Type B pancreatic cell (in vitro differentiated cells): Measurements from ENCODE around the gene CCDC187. TPM values are rescaled to one million over a fixed set of nuclear protein-coding genes. Genes with fewer than 3 reads are reported as not detected.
"Not testable (repeated sequence)": the region's sequence is repeated elsewhere in the genome, so short reads cannot be mapped to it uniquely, and the experiment has no call there.

Source experiments
- DNase-seq: peaks from one replicate; pipeline ENCODE4 v3.0.0; 2021; ENCODE audit warnings: mixed read lengths; ENCODE audit not compliant: unreplicated experiment; ENCODE audit errors: extremely low spot score
- H3K27ac Mint-ChIP-seq: 2 replicates; pipeline ENCODE4 v1.8.0; 2021; ENCODE audit warnings: mild to moderate bottlenecking, mixed read lengths
- H3K27me3 Mint-ChIP-seq: 2 replicates; pipeline ENCODE4 v1.8.0; 2021; ENCODE audit warnings: mixed read lengths
- H3K36me3 Mint-ChIP-seq: 2 replicates; pipeline ENCODE4 v1.8.0; 2021; ENCODE audit warnings: mixed read lengths
- H3K4me1 Mint-ChIP-seq: one replicate; pipeline ENCODE4 v1.8.0; 2021; ENCODE audit warnings: mixed read lengths; ENCODE audit not compliant: unreplicated experiment
- H3K4me3 Mint-ChIP-seq: 2 replicates; pipeline ENCODE4 v1.8.0; 2021; ENCODE audit warnings: mild to moderate bottlenecking, mixed read lengths
- H3K9me3 Mint-ChIP-seq: 2 replicates; pipeline ENCODE4 v1.8.0; 2021; ENCODE audit warnings: mixed read lengths
- total RNA-seq: library from RNA; stranded (reverse); gene quantifications from 2 replicates; pipeline ENCODE4 v1.2.1, GENCODE V29; 2021; ENCODE audit warnings: low replicate concordance
- TF ChIP-seq, protein P1 (sequence below): fragments of 200-600 bp; sonication (generic); conservative IDR thresholded peaks from 2 replicates; pipeline ENCODE4 v1.5.0; 2021; ENCODE audit warnings: antibody characterized with exemption, mild to moderate bottlenecking

Gene CCDC187
- total RNA-seq, 1 donor from 2014 or later, result 0.70 TPM

DNA sequence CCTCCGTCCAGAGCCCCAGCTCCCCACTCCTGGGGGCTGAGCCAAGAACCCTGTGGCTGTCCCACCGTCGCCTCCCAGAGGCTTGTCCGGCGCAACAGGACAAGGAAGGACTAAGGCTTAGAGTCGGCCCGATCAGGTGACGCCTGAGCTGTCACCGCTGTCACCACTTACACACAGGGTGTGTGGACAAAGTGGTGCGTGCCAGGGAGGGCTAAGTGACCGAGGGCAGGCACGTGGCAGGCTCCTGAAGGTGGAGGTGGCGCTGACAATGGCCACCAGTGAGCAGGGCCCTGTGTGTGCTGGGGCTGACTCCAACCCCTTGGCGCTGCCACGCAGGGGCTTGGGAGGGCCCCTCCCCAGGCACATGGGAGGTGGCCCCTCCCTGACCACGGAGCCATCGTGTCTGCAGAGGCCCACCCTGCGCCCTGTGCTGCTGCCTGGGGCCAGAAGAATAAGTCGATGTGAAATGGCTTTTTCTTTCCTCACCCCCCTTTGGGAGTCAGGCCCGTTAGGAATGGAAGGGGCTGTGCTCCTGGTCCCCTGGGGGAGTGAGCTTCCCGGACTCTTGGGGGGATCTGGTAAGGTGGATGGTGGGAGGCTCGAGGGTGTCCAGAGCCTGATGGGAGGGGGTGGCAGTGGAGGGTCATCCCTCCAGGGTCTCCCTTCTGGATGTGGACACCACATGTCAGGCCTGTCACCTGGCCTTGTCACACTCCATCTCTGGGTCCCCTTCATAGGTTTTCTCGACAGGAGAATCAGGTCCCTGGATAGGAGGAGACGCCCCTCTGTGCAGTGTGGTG, 20.8 kb upstream of the CCDC187 start:
- peak overlapping the region; percentile 71 for H3K27ac Mint-ChIP-seq
- TF ChIP-seq, protein P1, sequence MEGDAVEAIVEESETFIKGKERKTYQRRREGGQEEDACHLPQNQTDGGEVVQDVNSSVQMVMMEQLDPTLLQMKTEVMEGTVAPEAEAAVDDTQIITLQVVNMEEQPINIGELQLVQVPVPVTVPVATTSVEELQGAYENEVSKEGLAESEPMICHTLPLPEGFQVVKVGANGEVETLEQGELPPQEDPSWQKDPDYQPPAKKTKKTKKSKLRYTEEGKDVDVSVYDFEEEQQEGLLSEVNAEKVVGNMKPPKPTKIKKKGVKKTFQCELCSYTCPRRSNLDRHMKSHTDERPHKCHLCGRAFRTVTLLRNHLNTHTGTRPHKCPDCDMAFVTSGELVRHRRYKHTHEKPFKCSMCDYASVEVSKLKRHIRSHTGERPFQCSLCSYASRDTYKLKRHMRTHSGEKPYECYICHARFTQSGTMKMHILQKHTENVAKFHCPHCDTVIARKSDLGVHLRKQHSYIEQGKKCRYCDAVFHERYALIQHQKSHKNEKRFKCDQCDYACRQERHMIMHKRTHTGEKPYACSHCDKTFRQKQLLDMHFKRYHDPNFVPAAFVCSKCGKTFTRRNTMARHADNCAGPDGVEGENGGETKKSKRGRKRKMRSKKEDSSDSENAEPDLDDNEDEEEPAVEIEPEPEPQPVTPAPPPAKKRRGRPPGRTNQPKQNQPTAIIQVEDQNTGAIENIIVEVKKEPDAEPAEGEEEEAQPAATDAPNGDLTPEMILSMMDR, result no peak
- no peak overlapping the region for H3K4me3 Mint-ChIP-seq
- peaks cover 4% of the 10 kb centered on the region for H3K9me3 Mint-ChIP-seq
- peaks cover 26% of the 10 kb centered on the region for H3K4me1 Mint-ChIP-seq
- no peak for DNase-seq
- no peaks in the 10 kb centered on the region for H3K27me3 Mint-ChIP-seq
- no peaks in the 10 kb centered on the region for H3K36me3 Mint-ChIP-seq

DNA sequence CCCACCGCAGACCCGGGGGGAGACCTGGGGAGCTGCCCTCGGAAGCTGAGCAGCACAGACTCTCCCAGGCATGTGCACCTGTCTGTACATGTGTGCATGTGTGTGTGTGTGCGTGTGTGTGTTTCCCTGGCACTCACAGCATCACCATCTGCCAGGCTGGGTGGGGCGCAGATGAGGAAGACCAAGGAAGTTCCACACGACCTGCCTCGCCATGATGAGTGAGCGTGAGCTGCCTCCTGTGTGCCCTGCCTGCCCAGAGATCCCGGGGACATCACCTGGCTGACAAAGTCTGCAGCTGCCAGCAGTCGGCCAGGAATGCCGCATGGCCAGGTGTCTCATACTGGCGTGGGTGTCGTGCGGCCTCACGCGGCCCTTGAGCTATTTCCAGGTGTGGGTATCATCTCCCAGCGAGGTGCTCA, 19.5 kb upstream of the CCDC187 start:
- H3K27ac Mint-ChIP-seq, result no peak overlapping the region
- H3K4me3 Mint-ChIP-seq, result no peak overlapping the region
- peaks cover 22% of the 10 kb centered on the region for H3K4me1 Mint-ChIP-seq
- TF ChIP-seq, protein P1, result no peak
- peaks cover 4% of the 10 kb centered on the region for H3K9me3 Mint-ChIP-seq
- H3K27me3 Mint-ChIP-seq, result no peaks in the 10 kb centered on the region
- DNase-seq, result no peak
- no peaks in the 10 kb centered on the region for H3K36me3 Mint-ChIP-seq

DNA sequence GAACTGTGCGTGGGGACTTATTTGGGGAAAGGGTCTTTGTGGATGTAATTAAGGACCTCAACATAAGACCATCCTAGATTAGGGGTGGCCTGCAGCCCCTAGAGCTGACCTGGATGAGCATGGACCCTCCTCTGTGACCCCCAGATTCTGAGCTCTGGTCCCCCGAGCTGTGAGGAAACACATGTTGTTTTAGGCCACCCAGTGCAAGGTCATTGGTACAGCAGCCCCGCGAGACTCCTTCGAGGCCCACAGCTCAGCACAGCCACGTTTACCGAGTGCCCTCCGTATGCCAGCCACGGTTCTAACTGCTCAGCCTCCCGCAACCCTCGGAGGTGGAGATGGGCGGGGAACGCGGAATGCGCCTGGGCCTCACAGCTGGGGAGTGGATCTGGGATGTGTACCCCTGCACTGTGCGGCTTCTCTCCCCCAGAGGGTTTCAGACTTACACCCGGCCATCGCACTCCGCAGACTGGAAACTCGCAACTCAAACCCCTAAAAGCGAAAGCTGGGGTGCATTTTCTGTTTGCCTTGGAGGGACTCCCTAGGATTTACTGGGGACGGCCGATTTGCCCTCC, 18.9 kb upstream of the CCDC187 start:
- H3K9me3 Mint-ChIP-seq, result peaks cover 4% of the 10 kb centered on the region
- TF ChIP-seq, protein P1, result no peak
- no peak for DNase-seq
- H3K4me3 Mint-ChIP-seq, result no peak overlapping the region
- H3K4me1 Mint-ChIP-seq, result peaks cover 25% of the 10 kb centered on the region
- no peak overlapping the region for H3K27ac Mint-ChIP-seq
- no peaks in the 10 kb centered on the region for H3K27me3 Mint-ChIP-seq
- H3K36me3 Mint-ChIP-seq, result no peaks in the 10 kb centered on the region

DNA sequence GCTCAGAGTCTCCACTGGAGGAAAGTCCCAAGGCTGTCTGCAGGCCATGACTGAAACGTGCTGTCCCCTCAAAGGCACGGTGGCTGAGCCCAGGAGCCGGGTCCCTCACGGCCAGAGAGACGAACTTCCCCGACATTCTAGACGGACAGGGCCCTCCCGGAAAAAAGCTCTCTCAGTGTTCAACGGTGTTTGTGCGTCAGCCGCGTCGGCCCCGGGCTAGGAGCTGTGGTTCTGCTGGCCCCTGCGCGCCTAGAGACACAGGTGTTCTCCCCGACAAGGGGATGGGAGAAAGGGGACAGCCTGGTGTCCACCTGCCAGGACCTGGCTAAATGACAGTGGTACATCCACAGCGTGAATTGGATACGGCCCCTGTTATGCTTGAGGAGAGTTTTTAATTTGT, 17.7 kb upstream of the CCDC187 start:
- H3K27ac Mint-ChIP-seq, result no peak overlapping the region
- H3K27me3 Mint-ChIP-seq, result no peaks in the 10 kb centered on the region
- TF ChIP-seq, protein P1, result no peak
- peaks cover 4% of the 10 kb centered on the region for H3K9me3 Mint-ChIP-seq
- H3K36me3 Mint-ChIP-seq, result no peaks in the 10 kb centered on the region
- DNase-seq, result no peak
- peaks cover 31% of the 10 kb centered on the region for H3K4me1 Mint-ChIP-seq
- no peak overlapping the region for H3K4me3 Mint-ChIP-seq

DNA sequence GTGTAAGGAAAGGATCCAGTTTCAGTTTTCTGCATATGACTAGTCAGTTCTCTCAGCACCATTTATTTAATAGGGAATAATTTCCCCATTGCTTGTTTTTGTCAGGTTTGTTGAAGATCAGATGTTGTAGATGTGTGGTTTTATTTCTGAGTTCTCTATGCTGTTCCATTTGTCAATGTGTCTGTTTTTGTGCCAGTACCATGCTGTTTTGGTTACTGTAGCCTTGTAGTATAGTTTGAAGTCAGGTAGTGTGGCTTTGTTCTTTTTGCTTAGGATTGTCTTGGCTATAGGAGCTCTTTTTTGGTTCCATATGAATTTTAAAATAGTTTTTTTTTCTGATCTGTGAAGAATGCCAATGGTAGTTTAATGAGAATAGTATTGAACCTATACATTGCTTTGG, 17.1 kb upstream of the CCDC187 start:
- H3K4me1 Mint-ChIP-seq, result peaks cover 31% of the 10 kb centered on the region
- not testable (repeated sequence) for H3K36me3 Mint-ChIP-seq, H3K27ac Mint-ChIP-seq, DNase-seq, H3K27me3 Mint-ChIP-seq, H3K4me3 Mint-ChIP-seq, H3K9me3 Mint-ChIP-seq

DNA sequence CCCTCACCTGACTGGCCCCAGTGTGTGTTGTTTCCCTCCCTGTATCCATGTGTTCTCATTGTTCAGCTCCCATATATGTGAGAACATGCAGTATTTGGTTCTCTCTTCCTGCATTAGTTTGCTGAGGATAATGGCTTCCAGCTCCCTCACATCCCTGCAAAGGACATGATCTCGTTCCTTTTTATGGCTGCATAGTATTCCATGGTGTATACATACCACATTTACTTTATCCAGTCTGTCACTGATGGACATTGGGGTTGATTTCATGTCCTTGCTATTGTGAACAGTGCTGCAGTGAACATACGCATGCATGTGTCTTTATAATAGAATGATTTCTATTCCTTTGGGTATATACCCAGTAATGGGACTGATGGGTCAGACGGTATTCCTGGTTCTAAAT, 16.1 kb upstream of the CCDC187 start:
- not testable (repeated sequence) for H3K27me3 Mint-ChIP-seq, H3K36me3 Mint-ChIP-seq, H3K9me3 Mint-ChIP-seq, H3K27ac Mint-ChIP-seq, DNase-seq, H3K4me3 Mint-ChIP-seq
- peaks cover 26% of the 10 kb centered on the region for H3K4me1 Mint-ChIP-seq

DNA sequence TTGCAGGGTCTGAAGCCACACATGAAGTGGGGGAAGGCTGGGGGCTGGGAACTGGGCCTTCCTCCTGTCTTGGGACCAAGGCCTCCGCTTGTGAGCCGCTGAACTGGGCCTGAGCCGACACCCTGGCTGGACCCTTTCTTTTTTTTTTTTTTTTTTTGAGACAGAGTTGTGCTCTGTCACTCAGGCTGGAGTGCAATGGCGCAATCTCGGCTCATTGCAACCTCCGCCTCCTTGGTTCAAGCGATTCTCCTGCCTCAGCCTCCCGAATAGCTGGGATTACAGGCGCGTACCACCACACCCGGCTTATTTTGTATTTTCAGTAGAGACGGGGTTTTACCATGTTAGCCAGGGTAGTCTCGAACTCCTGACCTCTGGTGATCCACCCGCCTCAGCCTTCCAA, 15.3 kb upstream of the CCDC187 start:
- not testable (repeated sequence) for H3K36me3 Mint-ChIP-seq, H3K27me3 Mint-ChIP-seq, H3K4me3 Mint-ChIP-seq

More for the DNA sequence above, 15.3 kb upstream of the CCDC187 start:
- H3K4me1 Mint-ChIP-seq, result peaks cover 26% of the 10 kb centered on the region
- not testable (repeated sequence) for H3K27ac Mint-ChIP-seq, DNase-seq
- peaks cover 15% of the 10 kb centered on the region for H3K9me3 Mint-ChIP-seq
